HepG2 (cell line): ENCODE measurements around the gene MOK. TPM values are rescaled to one million over a fixed set of nuclear protein-coding genes. Genes with fewer than 3 reads are reported as not detected.
A peak's percentile ranks its signal among the peaks of the same experiment; 100 is the strongest.

Experiments used
- ARID2 ChIP-seq: sonication (generic); formaldehyde crosslinking; IDR thresholded peaks from 2 replicates; pipeline ENCODE4 v1.8.1; 2022; ENCODE audit warnings: mild to moderate bottlenecking, missing genetic modification reagents, borderline replicate concordance
- ARNT2 ChIP-seq: sonication (generic); formaldehyde crosslinking; IDR thresholded peaks from 2 replicates; pipeline ENCODE4 v1.8.0; 2022; ENCODE audit warnings: mild to moderate bottlenecking, low read depth, missing genetic modification reagents, moderate library complexity
- FOXO1 ChIP-seq: sonication (generic); formaldehyde crosslinking; IDR thresholded peaks from 2 replicates; pipeline ENCODE4 v1.4.0; 2020; ENCODE audit warnings: missing genetic modification reagents
- GMEB1 ChIP-seq: sonication (generic); formaldehyde crosslinking; IDR thresholded peaks from 2 replicates; pipeline ENCODE4 v1.5.1; 2020; ENCODE audit warnings: missing genetic modification reagents, mild to moderate bottlenecking, borderline replicate concordance
- GZF1 ChIP-seq: sonication (generic); formaldehyde crosslinking; IDR thresholded peaks from 2 replicates; pipeline ENCODE4 v1.5.1; 2020; ENCODE audit warnings: mild to moderate bottlenecking, missing genetic modification reagents
- HHEX ChIP-seq: IDR thresholded peaks from 2 replicates; pipeline ENCODE4 v1.6.1; 2016; ENCODE audit warnings: control low read depth
- HNF4G ChIP-seq, 2 experiments: sonication (generic) in 1 of 2; formaldehyde crosslinking in 1 of 2; IDR thresholded peaks; 2 replicates each; pipeline versions ENCODE4 v1.4.0 to v1.6.1; 2011 to 2020; ENCODE audit warnings: borderline replicate concordance in 2 of 2, low read depth in 2 of 2, mild to moderate bottlenecking in 2 of 2, low read length in 1 of 2, missing genetic modification reagents in 1 of 2, moderate library complexity in 1 of 2
- JDP2 ChIP-seq: sonication (generic); formaldehyde crosslinking; IDR thresholded peaks from 2 replicates; pipeline ENCODE4 v1.8.1; 2022; ENCODE audit warnings: missing genetic modification reagents, borderline replicate concordance
- NCOA1 ChIP-seq: sonication (generic); formaldehyde crosslinking; IDR thresholded peaks from 2 replicates; pipeline ENCODE4 v1.9.0; 2021; ENCODE audit warnings: missing genetic modification reagents
- NFE2 ChIP-seq: sonication (generic); formaldehyde crosslinking; IDR thresholded peaks from 2 replicates; pipeline ENCODE4 v1.4.0; 2020; ENCODE audit warnings: missing genetic modification reagents
- SRSF4 ChIP-seq: fragments of 200-400 bp; formaldehyde crosslinking; IDR thresholded peaks from one replicate; pipeline ENCODE4 v1.6.1; 2018; ENCODE audit warnings: mild to moderate bottlenecking, low read depth, low read length, moderate library complexity; ENCODE audit not compliant: poor library complexity, severe bottlenecking
- SRSF9 ChIP-seq: fragments of 200-400 bp; formaldehyde crosslinking; IDR thresholded peaks from 2 replicates; pipeline ENCODE4 v1.6.1; 2018; ENCODE audit warnings: borderline replicate concordance, mild to moderate bottlenecking, low read depth, low read length; ENCODE audit not compliant: insufficient read depth, poor library complexity, severe bottlenecking
- ZNF367 ChIP-seq: sonication (generic); formaldehyde crosslinking; IDR thresholded peaks from 2 replicates; pipeline ENCODE4 v1.4.0; 2020; ENCODE audit warnings: missing genetic modification reagents, borderline replicate concordance
- ZNF713 ChIP-seq: sonication (generic); formaldehyde crosslinking; IDR thresholded peaks from 2 replicates; pipeline ENCODE4 v1.4.0; 2020; ENCODE audit warnings: mild to moderate bottlenecking, missing genetic modification reagents
- ZNF784 ChIP-seq: sonication (generic); formaldehyde crosslinking; IDR thresholded peaks from 2 replicates; pipeline ENCODE4 v1.5.1; 2020; ENCODE audit warnings: missing genetic modification reagents, mild to moderate bottlenecking, borderline replicate concordance
- ZNF883 ChIP-seq: sonication (generic); formaldehyde crosslinking; IDR thresholded peaks from 2 replicates; pipeline ENCODE4 v1.5.1; 2020; ENCODE audit warnings: mild to moderate bottlenecking, missing genetic modification reagents; ENCODE audit errors: not compliant biosample characterization
- polyA plus RNA-seq, 8 experiments: library from polyadenylated mRNA; depleted of rRNA in 3 of 8; stranded (reverse) in 7 of 8; unstranded in 1 of 8; fragments of >200 nt; fragmentation: Illumina TruSeq in 4 of 8; extraction: Trizol in 4 of 8; gene quantifications; 2 replicates each; pipeline versions ENCODE4 v1.2.1 to v1.2.3, GENCODE V29; 2011 to 2016; ENCODE audit warnings: low read depth in 4 of 8, missing spikeins in 1 of 8, mixed read lengths in 1 of 8; ENCODE audit not compliant: insufficient read depth in 1 of 8
- total RNA-seq, 5 experiments: library from RNA; depleted of rRNA; stranded (reverse); fragments of >200 nt; fragmentation: Illumina TruSeq; extraction: Trizol; gene quantifications; 2 replicates each; pipeline ENCODE4 v1.2.3, GENCODE V29; 2016; ENCODE audit warnings: low read depth in 1 of 5
- TF ChIP-seq, protein P1 (sequence below): sonication (generic); formaldehyde crosslinking; IDR thresholded peaks from 2 replicates; pipeline ENCODE4 v1.5.1; 2020; ENCODE audit warnings: missing genetic modification reagents, mild to moderate bottlenecking, borderline replicate concordance

MOK gene
- total and polyA plus RNA-seq, 2 of the 13 experiments (the other 11 are each of a cell fraction or from before 2014, with no cell fraction given) = 15.3 to 16.9 TPM

DNA sequence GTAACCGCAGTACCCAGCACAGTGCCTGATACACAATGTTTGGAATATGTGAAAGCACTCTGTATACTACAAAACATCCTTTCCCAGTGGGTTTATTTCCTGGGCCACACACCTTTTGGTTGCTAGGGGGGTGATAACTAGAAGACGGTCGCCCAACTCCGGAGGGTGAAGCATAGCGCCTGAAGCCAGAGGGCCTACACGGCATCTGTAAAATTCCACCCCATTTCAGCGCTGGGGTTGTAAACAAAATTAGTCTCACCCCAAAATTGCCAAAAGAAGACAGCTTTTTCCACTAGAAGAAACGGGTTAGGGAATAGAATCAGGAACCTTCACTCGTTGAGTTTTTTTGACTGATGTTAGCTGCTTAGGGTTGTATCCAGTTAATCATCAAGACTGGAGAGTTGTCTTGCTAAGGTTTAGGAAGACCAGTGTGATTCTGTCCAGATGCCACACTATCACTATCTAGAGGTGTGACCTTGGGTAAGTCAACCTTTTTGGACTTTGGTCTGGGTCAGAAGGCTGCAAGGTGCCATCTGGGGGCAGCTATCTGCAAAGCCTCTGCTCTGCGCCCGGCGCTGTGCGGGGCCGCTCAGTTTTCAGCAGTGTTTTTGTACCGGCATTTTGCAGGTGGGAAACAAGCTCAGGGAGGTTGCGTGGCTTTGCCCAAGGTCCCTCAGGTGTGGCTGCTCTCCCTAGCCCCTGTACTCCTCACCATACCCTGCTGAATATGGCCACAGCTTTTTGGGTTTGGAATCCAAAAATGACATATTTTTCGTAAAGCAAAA, 15.9 kb upstream of the MOK start (continued):
- TF ChIP-seq GZF1 (0 out of 2 replicates have a peak, but pooled peaks have one; percentile 5), HNF4G (IDR thresholded peaks at IDR 0.05; ENCODE audit: borderline replicate concordance, low read depth, low read length) (peak; percentile 97), HNF4G (CRISPR knock-in tag; IDR thresholded peaks at IDR 0.05; ENCODE audit: borderline replicate concordance, low read depth) (peak; percentile 90), FOXO1 (peak; percentile 25), NFE2 (no peak), ZNF713 (CRISPR knock-in tag) (no peak), ZNF784 (0 out of 2 replicates have a peak, but pooled peaks have one; percentile 17), SRSF9 (no peak), ZNF883 (CRISPR knock-in tag) (no peak), GMEB1 (CRISPR knock-in tag) (no peak), ZNF367 (CRISPR knock-in tag) (no peak), SRSF4 (no peak), ARNT2 (peak; percentile 10; the same call in 1 of the 2 replicates), NCOA1 (no peak), HHEX (no peak), JDP2 (CRISPR knock-in tag) (no peak), ARID2 (CRISPR knock-in tag) (peak; percentile 74; the same call in 1 of the 2 replicates)
- TF ChIP-seq, protein P1, sequence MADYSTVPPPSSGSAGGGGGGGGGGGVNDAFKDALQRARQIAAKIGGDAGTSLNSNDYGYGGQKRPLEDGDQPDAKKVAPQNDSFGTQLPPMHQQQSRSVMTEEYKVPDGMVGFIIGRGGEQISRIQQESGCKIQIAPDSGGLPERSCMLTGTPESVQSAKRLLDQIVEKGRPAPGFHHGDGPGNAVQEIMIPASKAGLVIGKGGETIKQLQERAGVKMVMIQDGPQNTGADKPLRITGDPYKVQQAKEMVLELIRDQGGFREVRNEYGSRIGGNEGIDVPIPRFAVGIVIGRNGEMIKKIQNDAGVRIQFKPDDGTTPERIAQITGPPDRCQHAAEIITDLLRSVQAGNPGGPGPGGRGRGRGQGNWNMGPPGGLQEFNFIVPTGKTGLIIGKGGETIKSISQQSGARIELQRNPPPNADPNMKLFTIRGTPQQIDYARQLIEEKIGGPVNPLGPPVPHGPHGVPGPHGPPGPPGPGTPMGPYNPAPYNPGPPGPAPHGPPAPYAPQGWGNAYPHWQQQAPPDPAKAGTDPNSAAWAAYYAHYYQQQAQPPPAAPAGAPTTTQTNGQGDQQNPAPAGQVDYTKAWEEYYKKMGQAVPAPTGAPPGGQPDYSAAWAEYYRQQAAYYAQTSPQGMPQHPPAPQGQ (CRISPR knock-in tag) = no peak
